ENCODE results near the gene CLIC5.

The CLIC5 gene

GRCh38 chr6:45947807-45948206 lies 67.9 kb downstream of the CLIC5 start:
- TF ChIP-seq CTCF (conservative IDR thresholded peaks at IDR 0.05) (no peak), ZFX (IDR thresholded peaks at IDR 0.05) (no peak)
- H3K27ac ChIP-seq = no peak overlapping the region

- TF ChIP-seq CTCF (conservative IDR thresholded peaks at IDR 0.05) (no peak), ZFX (IDR thresholded peaks at IDR 0.05) (no peak)
Measured at GRCh38 chr6:45946887-45947286, 68.8 kb downstream of the CLIC5 start.

GRCh38 chr6:45946352-45946751 lies 69.3 kb downstream of the CLIC5 start:
- peak; percentile 20 for TF ChIP-seq CTCF (conservative IDR thresholded peaks at IDR 0.05)
- TF ChIP-seq ZFX (IDR thresholded peaks at IDR 0.05) = no peak
- H3K27ac ChIP-seq = no peak overlapping the region

More at GRCh38 chr6:45946887-45947286, 68.8 kb downstream of the CLIC5 start:
- no peak overlapping the region for H3K27ac ChIP-seq

- TF ChIP-seq ZFX (IDR thresholded peaks at IDR 0.05) (no peak), CTCF (conservative IDR thresholded peaks at IDR 0.05) (no peak)
- no peak overlapping the region for H3K27ac ChIP-seq
Measured at GRCh38 chr6:45942953-45943352, 72.7 kb downstream of the CLIC5 start.

- H3K27ac ChIP-seq = no peak overlapping the region
Measured at GRCh38 chr6:45933855-45934254, 81.8 kb downstream of the CLIC5 start.

GRCh38 chr6:45931232-45931631 lies 84.4 kb downstream of the CLIC5 start:
- no peak overlapping the region for H3K27ac ChIP-seq
- TF ChIP-seq CTCF (conservative IDR thresholded peaks at IDR 0.05) (no peak), ZFX (IDR thresholded peaks at IDR 0.05) (no peak)

More at GRCh38 chr6:45933855-45934254, 81.8 kb downstream of the CLIC5 start:
- TF ChIP-seq ZFX (IDR thresholded peaks at IDR 0.05) = no peak
- no peak for TF ChIP-seq CTCF (conservative IDR thresholded peaks at IDR 0.05)

- TF ChIP-seq CTCF (conservative IDR thresholded peaks at IDR 0.05) = peak; percentile 98
- no peak for TF ChIP-seq ZFX (IDR thresholded peaks at IDR 0.05)
- H3K27ac ChIP-seq = no peak overlapping the region
Measured at GRCh38 chr6:45930420-45931040, 85.1 kb downstream of the CLIC5 start.
